Brain microvascular endothelial cell (primary cell): ENCODE results near the gene PBX4.

Source experiments
- DNase-seq: peaks from one replicate; pipeline ENCODE4 v3.0.0-alpha.2; 2020
- H3K27ac ChIP-seq: fragments of 250-450 bp; sonication (Bioruptor Pico); 2 replicates; pipeline ENCODE4 v1.5.1; 2020; ENCODE audit warnings: mild to moderate bottlenecking, moderate library complexity
- H3K27me3 ChIP-seq: fragments of 250-450 bp; sonication (Bioruptor Pico); replicated peaks from 2 replicates; pipeline ENCODE4 v1.5.1; 2020; ENCODE audit warnings: mild to moderate bottlenecking
- H3K36me3 ChIP-seq: fragments of 250-450 bp; sonication (Bioruptor Pico); replicated peaks from 2 replicates; pipeline ENCODE4 v1.5.1; 2020; ENCODE audit warnings: mild to moderate bottlenecking
- H3K4me3 ChIP-seq: 2 replicates; pipeline ENCODE4 v1.5.1; 2011; ENCODE audit warnings: low read depth, mild to moderate bottlenecking, control low read depth, low read length, moderate library complexity
- CTCF ChIP-seq: IDR thresholded peaks from 2 replicates; pipeline ENCODE4 v1.5.1; 2011; ENCODE audit warnings: low read depth, mild to moderate bottlenecking, moderate library complexity, low read length, control low read depth, inconsistent platforms; ENCODE audit errors: missing control alignments
- in situ Hi-C: cut with HindIII; loops from 2 replicates; pipeline ENCODE4 v1.10.0; 2017; ENCODE audit warnings: low sequenced_read_pairs, low pct_ligation_motif_present

PBX4 gene

GRCh38 chr19:19517235-19517619 is 101.3 kb downstream of the PBX4 start:
- Histone ChIP-seq H3K27ac (no peak overlapping the region), H3K27me3 (no peaks in the 10 kb centered on the region), H3K4me3 (no peak overlapping the region), H3K36me3 (peaks cover 3% of the 10 kb centered on the region)
- DNase-seq, result no peak
- in situ Hi-C loops, result no loop called here
- TF ChIP-seq CTCF, result no peak

GRCh38 chr19:19515642-19516519 is 102.6 kb downstream of the PBX4 start, which contains the start of gene NDUFA13:
NDUFA13 (plus strand) TSS chr19:19516225; CDS start chr19:19516239, 14 bp downstream.
- TF ChIP-seq CTCF, result peak; percentile 38
- in situ Hi-C loops, result no loop called here
- H3K36me3 ChIP-seq, result peaks cover 2% of the 10 kb centered on the region
- peak within 1 kb of the TSS; percentile 59 for H3K27ac ChIP-seq
- H3K4me3 ChIP-seq, result peak within 1 kb of the TSS; percentile 87
- peak; percentile 91 for DNase-seq
- no peaks in the 10 kb centered on the region for H3K27me3 ChIP-seq

- DNase-seq, result no peak
- in situ Hi-C loops, result no loop called here
- H3K27me3 ChIP-seq, result no peaks in the 10 kb centered on the region
- peak within 1 kb of the TSS; percentile 87 for H3K4me3 ChIP-seq
- H3K27ac ChIP-seq, result peak within 1 kb of the TSS; percentile 59
- no peaks in the 10 kb centered on the region for H3K36me3 ChIP-seq
- no peak for TF ChIP-seq CTCF
Observed at GRCh38 chr19:19514881-19515641, 103.4 kb downstream of the PBX4 start, which contains the start of gene TSSK6. TSSK6 (minus strand) TSS chr19:19515548; CDS start chr19:19515427, 121 bp downstream.

- no peak for TF ChIP-seq CTCF
- in situ Hi-C loops, result no loop called here
- Histone ChIP-seq H3K27ac (no peak overlapping the region), H3K4me3 (no peak overlapping the region), H3K36me3 (no peaks in the 10 kb centered on the region), H3K27me3 (no peaks in the 10 kb centered on the region)
- peak; percentile 14 for DNase-seq
Observed at GRCh38 chr19:19514215-19514657, 104.3 kb downstream of the PBX4 start.

GRCh38 chr19:19513682-19514081 is 104.8 kb downstream of the PBX4 start:
- in situ Hi-C loops, result no loop called here
- no peaks in the 10 kb centered on the region for H3K36me3 ChIP-seq
- no peak overlapping the region for H3K27ac ChIP-seq
- H3K27me3 ChIP-seq, result no peaks in the 10 kb centered on the region
- TF ChIP-seq CTCF, result no peak
- no peak for DNase-seq
- no peak overlapping the region for H3K4me3 ChIP-seq
